CD4-positive, alpha-beta T cell (primary cell): Measurements from ENCODE around the gene CLK3. TPM values are rescaled to one million over a fixed set of nuclear protein-coding genes. Genes with fewer than 3 reads are reported as not detected.

Source experiments
- ATAC-seq: fragments of 200-7000 bp; cut with Tn5 transposase; one replicate; pipeline ENCODE4 v1.10.0; 2022; ENCODE audit warnings: mild to moderate bottlenecking; ENCODE audit not compliant: poor library complexity
- CTCF ChIA-PET: fragments of 350-600 bp; sonication (Branson Sonifier 250); formaldehyde crosslinking; loops from one replicate; lab custom pipeline; 2021; ENCODE audit warnings: antibody characterized with exemption, inconsistent platforms; lab: Charles Lee
- POLR2A ChIA-PET: fragments of 350-600 bp; sonication (Branson Sonifier 250); formaldehyde crosslinking; loops from one replicate; lab custom pipeline; 2021; ENCODE audit warnings: antibody characterized with exemption, inconsistent platforms; lab: Charles Lee
- DNase-seq, 14 experiments: peaks; one replicate each; pipeline ENCODE4 v3.0.0-alpha.2; 2013 to 2020; ENCODE audit warnings: mixed read lengths in 2 of 14
- H3K27ac ChIP-seq, 2 donors: one replicate each; pipeline versions ENCODE4 v1.5.1 to v1.7.0; 2013; ENCODE audit warnings: low read length in 2 of 2, low read depth in 1 of 2, mild to moderate bottlenecking in 1 of 2
- H3K27me3 ChIP-seq, 2 experiments: 1 replicate in 1 of 2; 2 replicates in 1 of 2; pipeline versions ENCODE4 v1.6.1 to v1.7.0; 2013; ENCODE audit warnings: low read length in 2 of 2, control low read depth in 1 of 2, mild to moderate bottlenecking in 1 of 2, moderate library complexity in 1 of 2; ENCODE audit not compliant: insufficient read depth in 2 of 2, control insufficient read depth in 1 of 2
- H3K36me3 ChIP-seq: one replicate; pipeline ENCODE4 v1.6.1; 2013; ENCODE audit warnings: low read length, control low read depth; ENCODE audit not compliant: insufficient read depth
- H3K4me1 ChIP-seq: one replicate; pipeline ENCODE4 v1.6.1; 2013; ENCODE audit warnings: low read length, control low read depth; ENCODE audit not compliant: insufficient read depth
- H3K4me3 ChIP-seq: one replicate; pipeline ENCODE4 v1.5.1; 2013; ENCODE audit warnings: mild to moderate bottlenecking, low read length, moderate library complexity
- H3K9me3 ChIP-seq, 2 experiments: 1 replicate in 1 of 2; 2 replicates in 1 of 2; pipeline versions ENCODE4 v1.6.1 to v1.7.0; 2013; ENCODE audit warnings: low read length in 2 of 2, mild to moderate bottlenecking in 2 of 2, control low read depth in 1 of 2, moderate library complexity in 1 of 2; ENCODE audit not compliant: control insufficient read depth in 1 of 2, insufficient read depth in 1 of 2
- H3K27ac Mint-ChIP-seq: one replicate; pipeline ENCODE4 v1.8.0; 2020; ENCODE audit warnings: mixed read lengths
- H3K27me3 Mint-ChIP-seq: one replicate; pipeline ENCODE4 v1.8.0; 2021; ENCODE audit warnings: mixed read lengths
- H3K36me3 Mint-ChIP-seq: one replicate; pipeline ENCODE4 v1.8.0; 2021; ENCODE audit warnings: low read depth, mixed read lengths
- H3K4me1 Mint-ChIP-seq: one replicate; pipeline ENCODE4 v1.8.0; 2021; ENCODE audit warnings: low read depth, mixed read lengths
- H3K4me3 Mint-ChIP-seq: one replicate; pipeline ENCODE4 v1.8.0; 2020; ENCODE audit warnings: mild to moderate bottlenecking, mixed read lengths
- H3K9me3 Mint-ChIP-seq: one replicate; pipeline ENCODE4 v1.8.0; 2020; ENCODE audit warnings: mixed read lengths
- CTCF ChIP-seq: fragments of 200-600 bp; IDR thresholded peaks from one replicate; pipeline ENCODE4 v1.8.0; 2022; ENCODE audit warnings: antibody characterized with exemption, mild to moderate bottlenecking
- intact Hi-C, 2 experiments: fragments of 100-400 bp; cut with DNase I in 1 of 2; cut with micrococcal nuclease in 1 of 2; formaldehyde crosslinking; loops; one replicate each; pipeline versions ENCODE4 v1.15.1 to v1.9.0; 2023 to 2025; cut with DNase I, micrococcal nuclease
- total RNA-seq, 174 experiments: library from RNA in 2 of 174; stranded (reverse) in 2 of 174; gene quantifications; one replicate each; pipeline ENCODE4 v1.2.3 and lab custom pipeline; 2021 to 2026

The CLK3 gene
- total RNA-seq, 2 experiments from 2014 or later: 275 to 293 TPM

GRCh38 chr15:74589826-74590225, 25.8 kb upstream of the CLK3 start:
- CTCF ChIA-PET: no interaction called here
- Histone ChIP-seq H3K9me3 (no peaks in the 10 kb centered on the region), H3K27me3 (no peaks in the 10 kb centered on the region), H3K27ac (no peak overlapping the region), H3K36me3 (peaks cover 75% of the 10 kb centered on the region), H3K4me1 (no peaks in the 10 kb centered on the region), H3K4me3 (no peak overlapping the region)
- DNase-seq: no peak
- no peak for TF ChIP-seq CTCF
- intact Hi-C loops: loop anchor here in 1 of 2 experiments (5.0 kb wide), 1 partner anchor 48 kb away; the partner anchor contains the start of gene ARID3B
- Mint-ChIP-seq H3K4me1 (no peaks in the 10 kb centered on the region), H3K9me3 (no peaks in the 10 kb centered on the region), H3K27me3 (no peaks in the 10 kb centered on the region), H3K36me3 (peaks cover 78% of the 10 kb centered on the region), H3K4me3 (no peak overlapping the region), H3K27ac (no peak overlapping the region)
- ATAC-seq: no peak
- POLR2A ChIA-PET: no interaction called here

- H3K27ac Mint-ChIP-seq: no peak overlapping the region
- Histone ChIP-seq H3K9me3 (no peaks in the 10 kb centered on the region), H3K27ac (no peak overlapping the region), H3K36me3 (peaks cover 57% of the 10 kb centered on the region), H3K27me3 (no peaks in the 10 kb centered on the region), H3K4me3 (no peak overlapping the region), H3K4me1 (no peaks in the 10 kb centered on the region)
- H3K27me3 Mint-ChIP-seq: no peaks in the 10 kb centered on the region
- no peak for TF ChIP-seq CTCF
- H3K36me3 Mint-ChIP-seq: peaks cover 69% of the 10 kb centered on the region
- CTCF ChIA-PET: no interaction called here
- no peak for DNase-seq
- no peaks in the 10 kb centered on the region for H3K9me3 Mint-ChIP-seq
- ATAC-seq: no peak
- intact Hi-C loops: loop anchor here in 1 of 2 experiments (5.0 kb wide), 1 partner anchor 50 kb away; the partner anchor contains the start of gene ARID3B
- H3K4me3 Mint-ChIP-seq: no peak overlapping the region
- no peaks in the 10 kb centered on the region for H3K4me1 Mint-ChIP-seq
- POLR2A ChIA-PET: no interaction called here
Measured at GRCh38 chr15:74592222-74592621, 23.4 kb upstream of the CLK3 start.

- DNase-seq: no peak
- Histone ChIP-seq H3K9me3 (no peaks in the 10 kb centered on the region), H3K4me1 (peaks cover 3% of the 10 kb centered on the region), H3K27ac (no peak overlapping the region), H3K27me3 (no peaks in the 10 kb centered on the region), H3K36me3 (peaks cover 52% of the 10 kb centered on the region), H3K4me3 (no peak overlapping the region)
- POLR2A ChIA-PET: interaction anchor here (0.8 kb wide), 1 partner anchor 21 kb away, joined by 3 read pairs; no protein-coding TSS in a partner anchor
- TF ChIP-seq CTCF: no peak
- peaks cover 5% of the 10 kb centered on the region for H3K4me1 Mint-ChIP-seq
- no peaks in the 10 kb centered on the region for H3K9me3 Mint-ChIP-seq
- CTCF ChIA-PET: no interaction called here
- peaks cover 68% of the 10 kb centered on the region for H3K36me3 Mint-ChIP-seq
- intact Hi-C loops: loop anchor here in 1 of 2 experiments (5.0 kb wide), 1 partner anchor 51 kb away; the partner anchor contains the start of gene ARID3B
- no peak for ATAC-seq
- no peaks in the 10 kb centered on the region for H3K27me3 Mint-ChIP-seq
- H3K27ac Mint-ChIP-seq: no peak overlapping the region
- H3K4me3 Mint-ChIP-seq: no peak overlapping the region
Measured at GRCh38 chr15:74593122-74593521, 22.5 kb upstream of the CLK3 start.
